GM23338 (cell line): ENCODE measurements around the gene ACCSL. TPM values are rescaled to one million over a fixed set of nuclear protein-coding genes. Genes with fewer than 3 reads are reported as not detected.

Source experiments
- STAT1 ChIP-seq: IDR thresholded peaks from one replicate; pipeline ENCODE4 v1.6.1; 2016; ENCODE audit warnings: antibody characterized with exemption; ENCODE audit not compliant: unreplicated experiment
- polyA plus RNA-seq: library from polyadenylated mRNA; unstranded; fragments of >200 nt; fragmentation: Nextera tagmentation; extraction: Ambion mirVana; gene quantifications from 2 replicates; pipeline ENCODE4 v1.2.1, GENCODE V29; 2016
- total RNA-seq: library from RNA; depleted of rRNA; stranded (reverse); fragments of >200 nt; shearing (Covaris generic); gene quantifications from 2 replicates; pipeline ENCODE4 v1.2.3, GENCODE V29; 2014
- TF ChIP-seq, protein P1 (sequence below): fragments of 250-450 bp; sonication (Bioruptor Pico); IDR thresholded peaks from 2 replicates; pipeline ENCODE4 v1.5.0; 2020; ENCODE audit warnings: mild to moderate bottlenecking, moderate library complexity
- TF ChIP-seq, protein P2 (sequence below): IDR thresholded peaks from one replicate; pipeline ENCODE4 v1.6.1; 2018; ENCODE audit warnings: antibody characterized with exemption; ENCODE audit not compliant: unreplicated experiment
- TF ChIP-seq, protein P3 (sequence below): IDR thresholded peaks from 2 replicates; pipeline ENCODE4 v1.6.1; 2016; ENCODE audit warnings: antibody characterized with exemption

The ACCSL gene
- total and polyA plus RNA-seq, 2 experiments from 2014 or later = not detected

DNA sequence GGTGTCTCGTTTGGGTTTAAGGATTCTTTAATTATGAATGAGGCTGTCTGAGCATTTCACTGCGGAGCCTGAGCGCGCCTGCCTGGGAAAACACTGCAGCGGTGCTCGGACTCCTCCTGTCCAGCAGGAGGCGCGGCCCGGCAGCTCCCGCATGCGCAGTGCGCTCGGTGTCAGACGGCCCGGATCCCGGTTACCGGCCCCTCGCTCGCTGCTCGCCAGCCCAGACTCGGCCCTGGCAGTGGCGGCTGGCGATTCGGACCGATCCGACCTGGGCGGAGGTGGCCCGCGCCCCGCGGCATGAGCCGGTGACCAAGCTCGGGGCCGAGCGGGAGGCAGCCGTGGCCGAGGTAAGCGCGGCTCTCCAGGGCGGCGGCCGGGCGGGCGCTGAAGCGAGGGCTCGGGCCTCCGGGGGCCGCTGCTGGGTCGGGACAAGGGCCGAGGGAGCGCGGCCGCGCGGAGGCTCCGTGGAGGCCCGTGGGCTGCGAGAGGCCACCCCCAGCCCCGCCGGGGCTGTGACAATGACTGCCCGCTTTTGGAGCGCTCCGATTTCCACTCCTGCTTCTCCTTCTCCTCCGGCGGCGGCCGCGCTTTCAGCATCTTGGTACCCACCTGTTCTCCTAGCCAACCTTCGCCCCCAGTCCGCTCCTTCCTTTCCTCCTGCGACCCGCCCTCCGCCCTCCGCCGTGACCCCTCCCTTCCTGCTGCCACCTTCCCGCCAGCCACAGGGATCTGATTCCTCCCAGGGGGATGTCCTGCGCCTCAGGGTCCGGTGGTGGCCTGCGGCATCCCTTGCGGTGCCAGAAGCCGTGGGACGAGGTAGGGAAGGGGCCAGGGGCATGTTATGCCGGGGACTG lies 48.0 kb downstream of the ACCSL start, which contains the start of gene EXT2 (continued):
- TF ChIP-seq, protein P1, sequence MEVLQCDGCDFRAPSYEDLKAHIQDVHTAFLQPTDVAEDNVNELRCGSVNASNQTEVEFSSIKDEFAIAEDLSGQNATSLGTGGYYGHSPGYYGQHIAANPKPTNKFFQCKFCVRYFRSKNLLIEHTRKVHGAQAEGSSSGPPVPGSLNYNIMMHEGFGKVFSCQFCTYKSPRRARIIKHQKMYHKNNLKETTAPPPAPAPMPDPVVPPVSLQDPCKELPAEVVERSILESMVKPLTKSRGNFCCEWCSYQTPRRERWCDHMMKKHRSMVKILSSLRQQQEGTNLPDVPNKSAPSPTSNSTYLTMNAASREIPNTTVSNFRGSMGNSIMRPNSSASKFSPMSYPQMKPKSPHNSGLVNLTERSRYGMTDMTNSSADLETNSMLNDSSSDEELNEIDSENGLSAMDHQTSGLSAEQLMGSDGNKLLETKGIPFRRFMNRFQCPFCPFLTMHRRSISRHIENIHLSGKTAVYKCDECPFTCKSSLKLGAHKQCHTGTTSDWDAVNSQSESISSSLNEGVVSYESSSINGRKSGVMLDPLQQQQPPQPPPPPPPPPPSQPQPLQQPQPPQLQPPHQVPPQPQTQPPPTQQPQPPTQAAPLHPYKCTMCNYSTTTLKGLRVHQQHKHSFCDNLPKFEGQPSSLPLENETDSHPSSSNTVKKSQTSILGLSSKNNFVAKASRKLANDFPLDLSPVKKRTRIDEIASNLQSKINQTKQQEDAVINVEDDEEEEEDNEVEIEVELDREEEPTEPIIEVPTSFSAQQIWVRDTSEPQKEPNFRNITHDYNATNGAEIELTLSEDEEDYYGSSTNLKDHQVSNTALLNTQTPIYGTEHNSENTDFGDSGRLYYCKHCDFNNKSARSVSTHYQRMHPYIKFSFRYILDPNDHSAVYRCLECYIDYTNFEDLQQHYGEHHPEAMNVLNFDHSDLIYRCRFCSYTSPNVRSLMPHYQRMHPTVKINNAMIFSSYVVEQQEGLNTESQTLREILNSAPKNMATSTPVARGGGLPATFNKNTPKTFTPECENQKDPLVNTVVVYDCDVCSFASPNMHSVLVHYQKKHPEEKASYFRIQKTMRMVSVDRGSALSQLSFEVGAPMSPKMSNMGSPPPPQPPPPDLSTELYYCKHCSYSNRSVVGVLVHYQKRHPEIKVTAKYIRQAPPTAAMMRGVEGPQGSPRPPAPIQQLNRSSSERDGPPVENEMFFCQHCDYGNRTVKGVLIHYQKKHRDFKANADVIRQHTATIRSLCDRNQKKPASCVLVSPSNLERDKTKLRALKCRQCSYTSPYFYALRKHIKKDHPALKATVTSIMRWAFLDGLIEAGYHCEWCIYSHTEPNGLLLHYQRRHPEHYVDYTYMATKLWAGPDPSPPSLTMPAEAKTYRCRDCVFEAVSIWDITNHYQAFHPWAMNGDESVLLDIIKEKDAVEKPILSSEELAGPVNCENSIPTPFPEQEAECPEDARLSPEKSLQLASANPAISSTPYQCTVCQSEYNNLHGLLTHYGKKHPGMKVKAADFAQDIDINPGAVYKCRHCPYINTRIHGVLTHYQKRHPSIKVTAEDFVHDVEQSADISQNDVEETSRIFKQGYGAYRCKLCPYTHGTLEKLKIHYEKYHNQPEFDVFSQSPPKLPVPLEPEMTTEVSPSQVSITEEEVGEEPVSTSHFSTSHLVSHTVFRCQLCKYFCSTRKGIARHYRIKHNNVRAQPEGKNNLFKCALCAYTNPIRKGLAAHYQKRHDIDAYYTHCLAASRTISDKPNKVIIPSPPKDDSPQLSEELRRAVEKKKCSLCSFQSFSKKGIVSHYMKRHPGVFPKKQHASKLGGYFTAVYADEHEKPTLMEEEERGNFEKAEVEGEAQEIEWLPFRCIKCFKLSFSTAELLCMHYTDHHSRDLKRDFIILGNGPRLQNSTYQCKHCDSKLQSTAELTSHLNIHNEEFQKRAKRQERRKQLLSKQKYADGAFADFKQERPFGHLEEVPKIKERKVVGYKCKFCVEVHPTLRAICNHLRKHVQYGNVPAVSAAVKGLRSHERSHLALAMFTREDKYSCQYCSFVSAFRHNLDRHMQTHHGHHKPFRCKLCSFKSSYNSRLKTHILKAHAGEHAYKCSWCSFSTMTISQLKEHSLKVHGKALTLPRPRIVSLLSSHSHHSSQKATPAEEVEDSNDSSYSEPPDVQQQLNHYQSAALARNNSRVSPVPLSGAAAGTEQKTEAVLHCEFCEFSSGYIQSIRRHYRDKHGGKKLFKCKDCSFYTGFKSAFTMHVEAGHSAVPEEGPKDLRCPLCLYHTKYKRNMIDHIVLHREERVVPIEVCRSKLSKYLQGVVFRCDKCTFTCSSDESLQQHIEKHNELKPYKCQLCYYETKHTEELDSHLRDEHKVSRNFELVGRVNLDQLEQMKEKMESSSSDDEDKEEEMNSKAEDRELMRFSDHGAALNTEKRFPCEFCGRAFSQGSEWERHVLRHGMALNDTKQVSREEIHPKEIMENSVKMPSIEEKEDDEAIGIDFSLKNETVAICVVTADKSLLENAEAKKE = no peak
- no peak for TF ChIP-seq STAT1
- TF ChIP-seq, protein P2, sequence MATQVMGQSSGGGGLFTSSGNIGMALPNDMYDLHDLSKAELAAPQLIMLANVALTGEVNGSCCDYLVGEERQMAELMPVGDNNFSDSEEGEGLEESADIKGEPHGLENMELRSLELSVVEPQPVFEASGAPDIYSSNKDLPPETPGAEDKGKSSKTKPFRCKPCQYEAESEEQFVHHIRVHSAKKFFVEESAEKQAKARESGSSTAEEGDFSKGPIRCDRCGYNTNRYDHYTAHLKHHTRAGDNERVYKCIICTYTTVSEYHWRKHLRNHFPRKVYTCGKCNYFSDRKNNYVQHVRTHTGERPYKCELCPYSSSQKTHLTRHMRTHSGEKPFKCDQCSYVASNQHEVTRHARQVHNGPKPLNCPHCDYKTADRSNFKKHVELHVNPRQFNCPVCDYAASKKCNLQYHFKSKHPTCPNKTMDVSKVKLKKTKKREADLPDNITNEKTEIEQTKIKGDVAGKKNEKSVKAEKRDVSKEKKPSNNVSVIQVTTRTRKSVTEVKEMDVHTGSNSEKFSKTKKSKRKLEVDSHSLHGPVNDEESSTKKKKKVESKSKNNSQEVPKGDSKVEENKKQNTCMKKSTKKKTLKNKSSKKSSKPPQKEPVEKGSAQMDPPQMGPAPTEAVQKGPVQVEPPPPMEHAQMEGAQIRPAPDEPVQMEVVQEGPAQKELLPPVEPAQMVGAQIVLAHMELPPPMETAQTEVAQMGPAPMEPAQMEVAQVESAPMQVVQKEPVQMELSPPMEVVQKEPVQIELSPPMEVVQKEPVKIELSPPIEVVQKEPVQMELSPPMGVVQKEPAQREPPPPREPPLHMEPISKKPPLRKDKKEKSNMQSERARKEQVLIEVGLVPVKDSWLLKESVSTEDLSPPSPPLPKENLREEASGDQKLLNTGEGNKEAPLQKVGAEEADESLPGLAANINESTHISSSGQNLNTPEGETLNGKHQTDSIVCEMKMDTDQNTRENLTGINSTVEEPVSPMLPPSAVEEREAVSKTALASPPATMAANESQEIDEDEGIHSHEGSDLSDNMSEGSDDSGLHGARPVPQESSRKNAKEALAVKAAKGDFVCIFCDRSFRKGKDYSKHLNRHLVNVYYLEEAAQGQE = no peak
- TF ChIP-seq, protein P3, sequence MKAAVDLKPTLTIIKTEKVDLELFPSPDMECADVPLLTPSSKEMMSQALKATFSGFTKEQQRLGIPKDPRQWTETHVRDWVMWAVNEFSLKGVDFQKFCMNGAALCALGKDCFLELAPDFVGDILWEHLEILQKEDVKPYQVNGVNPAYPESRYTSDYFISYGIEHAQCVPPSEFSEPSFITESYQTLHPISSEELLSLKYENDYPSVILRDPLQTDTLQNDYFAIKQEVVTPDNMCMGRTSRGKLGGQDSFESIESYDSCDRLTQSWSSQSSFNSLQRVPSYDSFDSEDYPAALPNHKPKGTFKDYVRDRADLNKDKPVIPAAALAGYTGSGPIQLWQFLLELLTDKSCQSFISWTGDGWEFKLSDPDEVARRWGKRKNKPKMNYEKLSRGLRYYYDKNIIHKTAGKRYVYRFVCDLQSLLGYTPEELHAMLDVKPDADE = no peak
